Erythroblast (primary cell): Measurements from ENCODE around the gene CACNA1G.

ENCODE experiments used
- DNase-seq, 2 experiments: peaks; one replicate each; lab custom pipeline; 2025; lab: John Stamatoyannopoulos, UW
- GATA1 ChIP-seq: IDR thresholded peaks from 2 replicates; pipeline ENCODE4 v1.6.1; 2011; ENCODE audit warnings: low read depth, mild to moderate bottlenecking, control low read depth, low read length, moderate library complexity
- POLR2A ChIP-seq: IDR thresholded peaks from 2 replicates; pipeline ENCODE4 v1.6.1; 2011; ENCODE audit warnings: mild to moderate bottlenecking, low read length

CACNA1G gene

GRCh38 chr17:50575581-50576210 lies 15.2 kb downstream of the CACNA1G start:
- DNase-seq = no peak
- TF ChIP-seq POLR2A (no peak), GATA1 (no peak)

GRCh38 chr17:50576864-50577263 lies 16.3 kb downstream of the CACNA1G start:
- no peak for DNase-seq
- no peak for TF ChIP-seq GATA1
- TF ChIP-seq POLR2A = no peak

DNA sequence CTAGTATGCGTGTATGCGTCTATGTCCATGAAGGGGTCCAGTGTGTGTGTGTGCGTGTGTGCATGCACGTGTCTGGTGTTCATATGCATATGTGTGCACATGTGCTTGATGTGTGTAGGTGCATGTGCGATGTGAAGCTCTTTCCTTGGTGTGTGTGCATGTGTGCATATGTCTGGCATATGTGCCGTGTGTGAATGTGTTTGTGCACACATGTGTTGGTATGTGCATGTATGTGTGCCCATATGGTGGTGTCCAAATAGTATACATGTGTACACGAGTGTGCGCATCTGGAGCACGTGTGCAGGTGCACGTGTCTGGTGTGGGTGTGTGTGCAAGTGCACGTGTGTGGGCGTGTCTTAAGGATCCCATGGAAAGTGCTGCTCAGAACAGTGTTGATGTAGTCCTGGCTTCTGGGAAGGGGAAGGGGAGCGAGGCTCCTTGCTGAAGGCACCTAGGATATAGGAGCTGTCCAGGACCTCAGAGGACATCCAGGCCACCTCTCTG lies 17.0 kb downstream of the CACNA1G start:
- TF ChIP-seq GATA1 (no peak), POLR2A (no peak)

DNA sequence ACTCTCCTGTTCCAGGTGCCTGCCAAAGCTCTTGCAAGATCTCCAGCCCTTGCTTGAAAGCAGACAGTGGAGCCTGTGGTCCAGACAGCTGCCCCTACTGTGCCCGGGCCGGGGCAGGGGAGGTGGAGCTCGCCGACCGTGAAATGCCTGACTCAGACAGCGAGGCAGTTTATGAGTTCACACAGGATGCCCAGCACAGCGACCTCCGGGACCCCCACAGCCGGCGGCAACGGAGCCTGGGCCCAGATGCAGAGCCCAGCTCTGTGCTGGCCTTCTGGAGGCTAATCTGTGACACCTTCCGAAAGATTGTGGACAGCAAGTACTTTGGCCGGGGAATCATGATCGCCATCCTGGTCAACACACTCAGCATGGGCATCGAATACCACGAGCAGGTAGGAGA lies 17.7 kb downstream of the CACNA1G start:
- no peak for TF ChIP-seq GATA1
- TF ChIP-seq POLR2A = no peak

More for the DNA sequence above, 17.0 kb downstream of the CACNA1G start:
- no peak for DNase-seq

DNA sequence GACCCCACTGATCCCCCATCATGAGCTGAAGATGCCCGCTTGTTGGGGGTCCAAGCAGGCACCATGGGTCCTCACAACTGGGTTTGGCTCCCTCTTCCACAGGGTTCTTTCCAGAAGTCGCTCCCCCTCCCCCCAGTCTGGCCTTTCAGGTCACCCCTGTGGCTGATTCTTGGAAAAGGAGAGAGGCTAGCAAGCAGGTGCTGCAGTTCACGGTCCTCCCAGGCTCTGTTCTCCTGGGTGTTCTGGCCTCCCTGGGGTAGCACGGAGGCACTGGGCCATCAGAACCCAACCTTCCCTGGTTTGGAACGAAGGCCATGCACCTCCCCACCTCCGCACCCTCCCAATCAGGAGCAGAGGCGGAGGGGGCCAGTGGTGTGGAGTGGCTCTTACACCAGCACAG lies 18.9 kb downstream of the CACNA1G start:
- TF ChIP-seq GATA1 = no peak
- no peak for TF ChIP-seq POLR2A
- no peak for DNase-seq

More for the DNA sequence above, 17.7 kb downstream of the CACNA1G start:
- DNase-seq = no peak

- TF ChIP-seq GATA1 = no peak
- no peak for TF ChIP-seq POLR2A
- no peak for DNase-seq
These were observed 20.1 kb downstream of the CACNA1G start for GRCh38 chr17:50580646-50581045.

GRCh38 chr17:50581316-50581715 lies 20.8 kb downstream of the CACNA1G start:
- DNase-seq = no peak
- TF ChIP-seq POLR2A (no peak), GATA1 (no peak)

DNA sequence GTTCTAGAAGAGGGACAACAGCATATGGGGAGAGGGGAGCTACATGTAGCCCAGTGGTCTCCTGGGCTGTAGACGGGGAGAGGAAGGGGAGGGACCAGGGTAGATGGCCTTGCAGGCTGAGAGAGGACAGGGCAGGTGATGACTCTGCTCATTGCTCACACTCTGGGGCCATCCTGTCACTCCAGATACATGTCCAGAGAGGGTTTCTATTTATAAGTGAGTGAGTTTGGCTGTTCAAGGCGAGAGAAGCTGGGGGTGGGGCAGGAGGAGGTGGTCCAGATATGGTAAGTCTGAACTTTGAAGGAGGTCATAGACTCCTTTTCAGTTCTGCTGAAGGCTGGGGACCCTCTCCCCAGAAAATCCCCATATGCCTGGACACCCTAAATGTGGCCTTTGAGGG lies 22.2 kb downstream of the CACNA1G start:
- TF ChIP-seq POLR2A = no peak
- TF ChIP-seq GATA1 = no peak
- no peak for DNase-seq

- TF ChIP-seq POLR2A = no peak
- no peak for TF ChIP-seq GATA1
- no peak for DNase-seq
These were observed 23.1 kb downstream of the CACNA1G start for GRCh38 chr17:50583641-50584040.

DNA sequence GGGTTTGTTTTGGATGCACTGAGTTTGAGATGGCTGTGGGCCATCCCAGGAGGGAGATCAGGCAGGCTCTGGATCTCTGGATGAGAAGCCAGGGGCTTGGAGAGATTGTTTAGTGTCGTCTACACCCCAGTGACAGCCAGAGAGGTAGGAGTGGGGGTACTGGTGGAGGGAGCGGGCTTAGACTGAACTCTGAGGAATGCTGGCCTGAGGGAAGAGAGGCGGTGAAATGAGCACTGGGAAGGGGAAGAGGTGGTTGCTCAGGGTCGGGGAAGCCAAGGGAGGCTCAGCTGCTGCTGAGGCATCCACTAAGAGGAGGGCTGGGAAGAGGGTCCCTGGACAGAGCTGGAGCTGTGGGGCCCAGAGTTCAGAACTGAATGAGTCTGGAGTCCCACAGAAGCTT lies 23.6 kb downstream of the CACNA1G start:
- no peak for TF ChIP-seq POLR2A
- no peak for TF ChIP-seq GATA1
- DNase-seq = no peak

DNA sequence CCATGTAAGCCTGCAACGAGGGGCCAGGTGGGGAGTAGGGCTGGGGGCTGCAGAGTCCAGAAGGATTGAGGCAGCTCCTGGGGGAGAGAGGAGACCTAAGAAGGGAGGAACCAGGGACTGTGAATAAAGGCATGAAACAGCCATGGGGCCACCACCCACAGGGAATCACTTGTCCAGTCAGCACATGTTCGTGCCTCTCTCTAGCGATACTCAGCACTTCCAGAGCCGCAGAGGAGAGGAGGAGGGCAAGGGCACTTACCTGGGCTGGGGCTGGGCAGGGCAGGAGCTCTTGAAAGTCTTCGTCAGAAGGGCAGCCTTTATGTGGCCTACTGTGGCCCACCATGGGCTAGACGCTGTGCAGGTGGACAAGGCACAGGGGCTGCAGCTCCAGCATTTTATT lies 24.2 kb downstream of the CACNA1G start:
- DNase-seq = no peak
- TF ChIP-seq GATA1 (no peak), POLR2A (no peak)

- TF ChIP-seq POLR2A (no peak), GATA1 (no peak)
- DNase-seq = no peak
These were observed 24.8 kb downstream of the CACNA1G start for GRCh38 chr17:50585346-50585745.

- no peak for DNase-seq
- no peak for TF ChIP-seq POLR2A
- no peak for TF ChIP-seq GATA1
These were observed 25.4 kb downstream of the CACNA1G start for GRCh38 chr17:50585891-50586290.

GRCh38 chr17:50586421-50587247 lies 26.1 kb downstream of the CACNA1G start:
- TF ChIP-seq POLR2A (no peak), GATA1 (no peak)
- no peak for DNase-seq
